CMK (cell line): ENCODE results near the gene SIRT7.

ENCODE experiments used
- DNase-seq: peaks from one replicate; pipeline ENCODE4 v3.0.0-alpha.2; 2010; ENCODE audit warnings: low read depth

Gene SIRT7

DNA sequence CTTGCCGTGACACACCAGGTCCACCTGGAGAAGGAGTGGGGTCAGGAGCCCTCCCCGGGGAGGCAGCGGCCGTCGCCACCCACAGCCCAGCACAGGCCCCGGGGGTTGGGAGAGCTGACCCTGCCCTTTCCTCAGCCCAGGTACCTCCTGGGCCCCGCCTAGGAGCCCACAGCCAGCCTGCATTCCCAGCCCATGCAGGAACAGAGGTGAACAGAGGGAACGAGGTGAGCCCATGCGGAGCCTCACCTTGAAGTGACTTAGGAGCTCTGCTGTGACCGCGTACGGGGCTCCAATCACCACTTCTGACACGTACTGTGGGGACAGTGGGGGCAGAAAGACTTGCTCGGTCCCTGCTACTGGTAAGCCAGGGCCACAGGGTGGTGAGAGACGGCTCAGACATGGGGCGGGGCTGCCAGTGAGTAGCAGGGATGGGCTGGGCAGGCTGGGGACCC is 12.5 kb downstream of the SIRT7 start:
- DNase-seq: no peak

- DNase-seq: no peak
Observed at GRCh38 chr17:81904600-81905423, 13.2 kb downstream of the SIRT7 start.

DNA sequence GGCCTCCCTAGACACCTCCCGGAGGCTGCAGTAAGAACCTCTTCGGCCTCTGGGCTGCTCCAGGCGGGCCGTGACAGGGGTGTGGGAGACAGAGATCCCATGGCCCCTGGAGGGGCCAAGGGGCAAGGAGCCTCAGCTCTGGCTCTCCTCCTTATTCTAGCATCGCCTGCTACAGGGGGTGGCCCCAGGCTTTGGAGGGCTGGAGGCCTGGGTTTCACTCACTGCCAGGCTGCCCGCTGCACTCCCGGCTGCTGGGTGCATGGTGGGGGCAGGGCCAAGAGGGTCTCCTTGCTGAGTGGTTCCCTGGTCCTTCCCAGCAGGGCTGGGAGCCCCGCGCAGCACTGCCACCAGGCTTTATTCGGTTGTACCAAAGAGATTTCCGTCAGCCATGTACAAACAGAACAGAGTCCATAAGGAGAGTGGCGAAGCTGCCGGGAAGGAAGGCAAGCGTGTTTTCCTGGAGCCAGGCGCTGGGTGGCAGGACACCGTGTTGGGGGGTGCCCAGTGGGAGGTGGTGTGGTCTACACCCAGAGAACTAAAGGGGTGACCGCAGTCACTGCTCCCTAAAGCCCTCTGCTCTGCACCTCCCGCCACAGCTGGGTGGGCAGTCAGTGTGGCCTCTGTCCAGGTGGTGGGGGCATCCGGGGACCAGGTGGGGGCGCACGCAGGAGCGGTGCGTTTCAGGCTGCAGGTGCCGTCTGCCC is 13.9 kb downstream of the SIRT7 start:
- DNase-seq: no peak

DNA sequence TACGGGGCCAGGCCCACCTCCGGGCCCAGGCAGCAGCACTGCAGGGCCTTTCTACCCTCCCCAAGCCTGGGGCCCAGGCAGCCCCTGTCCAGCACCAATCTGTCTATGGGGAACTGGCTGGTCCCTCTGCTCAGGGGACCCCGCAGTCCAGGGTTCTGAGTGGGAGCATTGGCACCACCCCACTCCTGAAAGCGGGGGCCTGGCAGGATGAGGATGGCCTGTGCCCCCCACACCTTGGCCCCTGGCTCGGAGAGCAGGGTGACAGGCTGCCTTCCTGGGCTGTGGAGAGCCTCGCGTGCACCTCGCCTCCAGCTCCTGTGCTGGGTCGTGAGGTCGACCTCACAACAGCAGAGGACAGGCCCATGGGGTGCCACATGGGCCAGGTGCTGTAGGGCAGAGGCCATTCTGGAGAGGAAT is 14.6 kb downstream of the SIRT7 start:
- DNase-seq: no peak

DNA sequence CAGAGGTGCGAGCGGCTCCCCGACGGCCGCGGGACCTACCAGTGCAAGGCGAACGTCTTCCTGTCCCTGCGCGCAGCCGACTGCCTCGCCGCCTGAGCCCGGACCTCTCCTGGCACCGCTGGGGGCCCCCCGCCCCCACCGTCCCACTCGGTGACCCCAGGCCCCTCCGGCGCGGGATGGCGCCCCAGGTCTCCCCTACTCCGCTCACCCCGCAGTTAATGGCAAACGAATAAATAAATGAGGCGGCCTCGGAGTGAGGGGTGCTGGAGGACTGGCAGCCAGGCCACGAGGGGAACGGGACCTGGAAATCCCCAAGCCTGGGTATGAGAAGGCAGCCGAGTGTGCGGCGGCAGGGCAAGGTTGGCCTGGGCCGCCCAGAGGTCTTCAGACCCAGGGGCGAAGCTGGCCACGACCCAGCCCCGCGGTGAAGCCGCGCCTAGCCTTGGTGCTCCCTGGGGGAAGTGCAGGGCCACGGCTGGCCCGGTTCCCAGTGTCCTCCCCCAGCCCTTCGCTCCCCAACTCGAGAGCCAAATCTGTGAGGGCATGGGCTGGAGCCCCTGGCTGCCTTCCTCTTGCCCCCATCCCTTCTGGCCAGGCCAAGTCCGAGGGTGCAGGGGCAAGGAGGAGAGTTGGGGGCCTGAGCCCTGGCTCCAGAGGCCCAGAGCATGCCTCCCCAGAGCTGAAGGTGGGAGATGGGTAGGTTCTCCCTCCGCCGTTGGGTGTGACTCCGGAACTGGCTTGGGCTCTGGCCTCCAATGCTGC is 15.1 kb downstream of the SIRT7 start:
- no peak for DNase-seq

DNA sequence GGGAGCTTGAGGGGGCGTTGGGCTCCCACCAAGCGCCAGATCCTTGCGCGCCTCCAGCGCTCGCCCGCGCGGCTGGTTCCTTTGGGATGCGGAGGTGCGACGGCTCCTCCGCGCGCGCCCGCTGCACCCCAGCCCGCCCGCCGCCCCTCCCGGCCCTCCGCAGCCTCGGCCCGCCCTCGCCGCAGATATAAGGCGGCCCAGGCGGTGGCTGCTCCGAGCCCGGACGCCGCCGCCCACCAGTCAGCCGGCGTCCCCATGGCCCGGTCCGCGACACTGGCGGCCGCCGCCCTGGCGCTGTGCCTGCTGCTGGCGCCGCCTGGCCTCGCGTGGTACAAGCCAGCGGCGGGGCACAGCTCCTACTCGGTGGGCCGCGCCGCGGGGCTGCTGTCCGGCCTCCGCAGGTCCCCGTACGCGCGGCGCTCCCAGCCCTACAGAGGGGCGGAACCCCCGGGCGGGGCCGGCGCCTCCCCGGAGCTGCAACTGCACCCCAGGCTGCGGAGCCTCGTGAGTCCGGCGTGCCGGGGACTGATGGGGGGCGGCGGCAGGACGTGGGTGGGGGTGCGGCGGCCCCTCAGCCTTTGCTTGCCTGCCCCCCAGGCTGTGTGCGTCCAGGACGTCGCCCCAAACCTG is 15.8 kb downstream of the SIRT7 start, which contains the start of gene NPB:
Gene NPB, plus strand, starts transcription at position 216 of the 630 bp plus-strand sequence. Its CDS starts 40 bp downstream, at position 256.
- no peak for DNase-seq

GRCh38 chr17:81901167-81902022 is 16.6 kb downstream of the SIRT7 start:
- DNase-seq: no peak

DNA sequence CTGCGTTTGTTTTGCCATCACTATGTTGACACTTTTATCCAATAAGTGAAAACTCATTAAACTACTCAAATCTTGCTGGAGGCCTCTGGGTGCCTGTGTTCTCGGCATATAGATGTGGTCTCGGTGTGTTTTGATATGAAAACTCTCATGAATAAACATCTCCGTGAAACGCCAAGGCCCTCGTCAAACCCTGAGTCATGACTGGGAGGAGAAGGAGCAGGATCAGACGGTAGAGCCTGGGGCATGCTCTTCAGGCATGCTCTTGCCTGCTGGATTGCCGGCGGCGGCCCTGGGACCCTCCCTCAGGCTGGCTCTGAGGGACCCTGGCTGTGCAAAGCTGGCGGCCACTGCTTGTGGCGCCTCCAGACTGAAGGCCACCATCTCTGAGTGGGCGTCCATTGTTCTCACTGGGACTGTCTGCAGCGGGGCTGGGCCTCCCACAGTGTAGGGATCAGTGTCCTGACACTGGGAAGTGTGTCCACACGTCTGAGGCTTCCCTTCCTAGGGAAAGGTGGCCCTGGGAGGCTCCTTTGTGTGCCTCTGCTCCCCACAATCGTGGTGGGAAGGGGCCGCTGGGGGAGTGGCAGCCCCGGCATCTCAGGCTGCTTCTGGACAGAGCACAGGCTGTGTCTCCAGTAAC is 17.7 kb downstream of the SIRT7 start:
- DNase-seq: no peak

- no peak for DNase-seq
Observed at GRCh38 chr17:81899514-81900166, 18.3 kb downstream of the SIRT7 start.

DNA sequence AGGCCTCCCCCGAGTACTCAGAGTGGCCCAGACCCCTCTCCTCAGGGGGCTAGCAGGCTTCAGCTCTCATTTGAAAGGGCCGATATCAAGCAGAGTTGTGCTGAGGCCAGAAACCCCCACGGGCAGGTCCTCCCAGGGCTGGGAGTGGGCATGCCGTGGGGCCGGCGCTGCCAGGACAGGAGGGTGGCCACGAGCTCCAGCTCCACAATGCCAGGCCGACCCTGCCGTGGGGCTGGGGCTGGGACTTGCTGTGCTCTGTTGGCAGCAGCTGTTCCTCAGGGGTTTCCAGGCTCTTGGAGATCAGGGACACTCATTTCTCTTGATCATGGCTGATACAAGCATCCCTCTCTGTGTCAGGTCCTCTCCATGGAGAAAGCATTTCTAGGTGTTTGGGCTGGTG is 19.1 kb downstream of the SIRT7 start:
- no peak for DNase-seq

DNA sequence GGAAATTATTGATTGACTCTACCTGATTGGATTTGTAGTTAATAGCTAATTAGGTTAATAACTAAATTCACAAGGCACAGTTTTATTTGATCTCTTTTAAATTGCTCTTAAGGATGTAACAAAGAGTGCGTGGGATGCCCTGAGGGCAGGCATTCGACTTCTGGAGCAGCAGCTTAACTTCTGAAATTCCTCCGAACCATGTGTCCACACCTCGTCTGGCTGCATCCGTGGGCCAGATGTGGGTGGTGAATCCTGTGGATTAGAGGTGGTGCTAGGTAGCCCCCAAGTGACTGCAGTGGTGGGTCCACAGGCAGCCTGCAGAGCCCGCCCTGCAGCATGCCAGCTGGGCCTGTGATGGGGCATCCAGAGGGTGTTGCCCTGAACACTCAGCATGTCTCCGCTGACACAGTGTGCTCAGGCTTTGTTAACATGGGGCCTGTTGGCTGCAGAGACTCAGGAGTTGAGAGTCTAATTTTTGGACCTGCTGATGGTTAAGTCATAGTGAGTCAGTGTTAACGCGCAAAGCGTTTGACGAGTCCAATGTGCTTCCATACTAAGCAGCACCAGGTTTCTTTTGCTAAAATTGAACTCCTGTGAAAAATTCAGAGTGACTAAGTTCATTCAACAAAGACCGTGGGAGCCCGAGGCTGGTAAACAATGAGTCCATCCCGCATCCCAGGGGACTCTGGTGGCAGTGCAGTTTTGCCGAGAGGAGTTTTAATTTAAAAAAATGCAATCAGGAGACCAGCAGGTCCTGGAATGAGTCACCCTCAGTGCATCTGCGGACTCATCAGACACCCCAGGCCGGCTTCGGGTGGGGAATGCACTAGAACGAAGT is 19.7 kb downstream of the SIRT7 start:
- DNase-seq: no peak

- no peak for DNase-seq
Observed at GRCh38 chr17:81895400-81895799, 22.6 kb downstream of the SIRT7 start.

DNA sequence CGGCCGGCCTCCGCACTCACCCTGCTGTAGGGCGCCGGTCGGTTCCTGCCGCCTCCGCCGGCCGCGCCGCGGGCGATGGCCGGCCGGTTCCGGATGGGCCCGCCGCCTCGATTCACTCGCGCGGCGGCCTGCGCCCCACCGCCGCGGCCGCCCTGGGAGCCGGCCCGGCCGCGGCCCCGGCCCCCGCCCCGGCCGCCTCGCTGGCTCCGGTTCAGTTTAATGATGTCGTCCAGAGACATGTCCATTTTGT is 26.7 kb downstream of the SIRT7 start:
- no peak for DNase-seq

GRCh38 chr17:81890447-81891302 is 27.3 kb downstream of the SIRT7 start:
- no peak for DNase-seq

GRCh38 chr17:81889602-81890001 is 28.4 kb downstream of the SIRT7 start:
- no peak for DNase-seq

GRCh38 chr17:81888988-81889595 is 28.9 kb downstream of the SIRT7 start:
- no peak for DNase-seq

DNA sequence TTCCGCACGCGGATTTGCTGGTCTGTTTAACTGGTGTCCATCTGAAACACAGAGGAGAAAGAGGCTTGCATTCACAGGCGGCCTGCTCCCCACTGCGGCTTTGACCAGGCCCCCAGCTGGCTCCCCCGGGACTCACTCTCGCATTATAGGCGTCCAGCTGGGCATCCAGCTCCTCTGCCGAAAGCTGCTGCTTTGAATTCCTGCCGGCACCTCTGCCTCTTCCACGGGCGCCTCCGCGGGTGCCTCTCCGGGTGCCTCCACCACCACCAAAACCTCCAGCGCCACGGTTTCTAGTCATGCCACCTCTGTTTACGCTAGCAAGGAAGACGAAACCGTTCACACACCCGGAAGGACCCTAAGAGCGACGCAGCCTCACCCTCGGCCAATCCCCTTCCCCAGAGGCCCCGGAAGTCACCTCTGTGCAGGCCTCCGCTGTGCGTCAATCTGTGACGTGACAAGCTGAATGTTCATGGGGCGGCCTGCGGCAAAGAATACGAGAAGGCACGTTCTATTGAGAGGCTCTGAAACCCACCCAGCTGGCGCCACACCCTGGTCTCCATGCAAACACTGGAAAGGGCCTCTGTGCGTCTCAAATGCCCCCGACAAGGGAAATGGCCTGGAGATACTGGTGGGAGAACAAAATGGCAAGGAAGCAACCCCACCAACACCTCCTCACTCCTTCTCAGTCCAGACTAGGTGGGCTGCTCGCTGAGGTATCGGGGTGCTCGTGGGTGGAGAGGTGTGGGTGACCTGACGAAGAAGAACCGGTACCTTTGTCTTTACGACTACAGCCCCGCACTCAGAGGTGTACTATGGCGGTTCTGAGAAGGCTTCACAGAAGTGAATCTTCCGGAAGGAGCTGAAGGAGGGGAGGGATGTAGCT is 29.6 kb downstream of the SIRT7 start:
- no peak for DNase-seq
